Lung microvascular endothelial cell (primary cell): ENCODE data around the gene TNFRSF11A. TPM values are rescaled to one million over a fixed set of nuclear protein-coding genes. Genes with fewer than 3 reads are reported as not detected.

ENCODE experiments used
- DNase-seq, 2 donors: peaks; one replicate each; pipeline versions ENCODE4 v3.0.0 to v3.0.0-alpha.2; 2010; ENCODE audit warnings: low read depth in 2 of 2
- total RNA-seq: library from RNA; depleted of rRNA; stranded (reverse); fragments of >200 nt; gene quantifications from 2 replicates; pipeline ENCODE4 v1.2.1, GENCODE V29; 2014

Gene TNFRSF11A
- total RNA-seq, 1 donor from 2014 or later = 31.7 TPM

- DNase-seq = no peak
Observed at GRCh38 chr18:62341473-62341872, 16.4 kb downstream of the TNFRSF11A start.

- DNase-seq = no peak
Observed at GRCh38 chr18:62342884-62343283, 17.8 kb downstream of the TNFRSF11A start.

- no peak for DNase-seq
Observed at GRCh38 chr18:62343316-62343715, 18.2 kb downstream of the TNFRSF11A start.

DNA sequence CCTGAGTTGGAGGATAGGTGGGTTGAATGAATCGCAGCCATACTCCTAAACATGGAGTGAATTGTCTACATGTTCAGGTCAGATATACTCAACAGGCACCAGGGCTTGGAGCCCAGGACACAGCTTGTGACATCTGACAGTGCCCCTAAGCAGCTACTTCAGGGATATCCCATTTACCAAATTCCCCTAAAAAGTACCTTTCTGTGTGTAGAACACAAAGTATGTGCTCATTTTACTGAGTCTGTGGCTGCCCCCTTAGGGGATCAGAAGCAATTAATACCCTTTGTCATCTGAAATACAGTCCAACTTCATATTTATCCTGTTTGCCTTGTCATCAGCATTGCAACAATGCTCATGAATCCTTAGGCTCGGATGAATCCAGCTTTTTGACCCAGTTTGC is 20.8 kb downstream of the TNFRSF11A start:
- no peak for DNase-seq

DNA sequence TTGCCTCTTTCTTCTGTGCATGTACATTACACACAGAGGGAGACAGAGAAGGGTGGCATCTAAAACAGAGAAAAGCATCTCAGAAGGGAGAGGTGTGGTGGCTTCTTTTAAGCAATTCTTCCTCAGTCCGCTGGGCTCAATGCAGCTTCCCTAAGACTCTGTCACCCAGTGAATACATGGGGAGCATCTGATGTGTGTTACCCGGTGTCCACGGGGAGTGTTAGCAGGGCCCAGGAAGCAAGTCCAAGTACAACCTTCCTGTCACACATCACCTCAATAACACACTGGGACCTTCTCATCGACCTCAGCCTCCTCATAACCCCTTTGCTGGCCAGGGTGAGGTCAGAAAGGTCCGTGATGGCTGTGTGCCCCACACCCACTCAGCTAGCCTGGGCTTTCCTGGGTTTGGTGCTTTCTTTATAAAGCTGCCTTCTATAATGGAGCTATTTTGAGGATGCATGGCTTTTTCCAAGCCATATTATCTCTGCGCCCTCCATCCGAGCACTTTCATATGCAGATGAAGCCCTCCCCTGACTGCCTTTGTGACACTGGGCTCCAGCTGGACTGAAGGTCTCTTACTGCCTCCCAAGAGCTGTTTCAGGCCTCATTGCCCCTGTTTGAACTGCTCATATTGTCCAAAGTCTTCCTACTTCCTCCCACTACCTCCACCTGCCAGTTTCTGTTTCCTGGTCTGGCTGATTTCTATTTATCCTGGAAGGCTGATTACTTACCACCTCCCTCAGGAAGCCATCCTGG is 21.4 kb downstream of the TNFRSF11A start:
- peak in 1 of 2 donors; percentile 37 for DNase-seq

DNA sequence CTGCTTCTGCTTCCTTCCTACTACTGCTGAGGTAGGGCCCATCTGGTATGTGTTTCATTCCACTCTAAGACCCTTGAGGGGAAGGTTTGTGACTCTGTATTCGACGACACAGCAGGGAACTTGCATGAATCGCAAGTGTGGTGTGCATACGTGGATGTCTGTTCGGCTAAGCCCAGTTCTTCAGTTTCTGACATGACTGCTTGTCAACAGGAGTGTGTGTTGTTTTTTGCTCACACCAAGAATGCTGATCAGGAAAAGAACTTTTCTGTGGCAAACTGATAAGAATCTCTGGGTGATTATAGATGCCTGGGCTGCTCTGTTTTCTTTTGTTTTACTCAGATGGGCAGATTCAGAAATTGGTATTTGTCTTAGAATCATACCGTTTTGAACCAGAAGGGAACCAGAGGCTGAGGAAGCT is 22.0 kb downstream of the TNFRSF11A start:
- peak; percentile 31 to 33 for DNase-seq

- no peak for DNase-seq
Observed at GRCh38 chr18:62348474-62348873, 23.4 kb downstream of the TNFRSF11A start.

GRCh38 chr18:62353170-62353569 is 28.1 kb downstream of the TNFRSF11A start:
- DNase-seq = no peak

DNA sequence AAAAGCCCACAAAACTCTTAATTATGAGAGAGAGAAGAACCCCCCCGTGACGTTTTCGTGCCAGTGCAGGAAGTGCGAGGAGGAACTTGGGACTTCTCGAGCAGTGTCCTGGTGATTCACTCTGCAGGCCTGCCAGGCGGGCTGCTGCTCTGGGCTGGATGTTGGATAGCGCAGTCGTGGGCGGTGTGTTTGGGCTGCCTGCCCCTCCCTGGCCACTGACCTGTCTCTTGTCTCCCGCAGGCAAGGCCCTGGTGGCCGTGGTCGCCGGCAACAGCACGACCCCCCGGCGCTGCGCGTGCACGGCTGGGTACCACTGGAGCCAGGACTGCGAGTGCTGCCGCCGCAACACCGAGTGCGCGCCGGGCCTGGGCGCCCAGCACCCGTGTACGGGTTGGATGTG is 29.0 kb downstream of the TNFRSF11A start:
- no peak for DNase-seq

DNA sequence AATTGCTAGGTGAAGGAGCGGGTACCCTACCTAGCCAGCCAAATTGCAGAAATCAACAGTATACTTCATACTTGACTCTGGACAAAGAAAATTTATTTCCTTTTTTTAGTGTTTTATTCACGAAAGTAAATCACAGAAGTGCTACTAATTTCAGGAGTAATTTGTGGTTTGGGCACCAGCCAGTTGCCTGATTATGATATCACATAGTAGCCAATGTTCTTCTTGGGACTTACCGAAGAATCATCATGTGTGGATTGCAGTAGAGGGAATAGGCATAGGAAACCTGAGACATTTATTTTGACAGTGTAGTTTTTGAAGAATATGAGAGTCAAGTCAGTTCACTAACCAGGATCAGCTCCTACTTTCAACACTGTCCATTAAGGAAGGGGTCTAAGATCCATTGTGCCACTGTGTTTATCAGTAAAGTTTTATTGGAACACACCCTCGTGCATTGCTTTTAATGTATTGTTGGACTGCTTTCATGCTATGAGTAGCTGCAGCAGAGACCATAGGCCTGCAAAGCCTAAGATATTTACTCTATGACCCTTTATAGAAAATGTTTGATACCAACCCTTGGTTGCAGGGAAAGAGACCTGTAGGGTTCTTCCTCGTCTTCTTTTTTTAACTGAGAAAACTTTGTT is 32.1 kb downstream of the TNFRSF11A start:
- no peak for DNase-seq

GRCh38 chr18:62360805-62361204 is 35.7 kb downstream of the TNFRSF11A start:
- DNase-seq = peak in 1 of 2 donors; percentile 45

- no peak for DNase-seq
Observed at GRCh38 chr18:62361288-62361687, 36.2 kb downstream of the TNFRSF11A start.

DNA sequence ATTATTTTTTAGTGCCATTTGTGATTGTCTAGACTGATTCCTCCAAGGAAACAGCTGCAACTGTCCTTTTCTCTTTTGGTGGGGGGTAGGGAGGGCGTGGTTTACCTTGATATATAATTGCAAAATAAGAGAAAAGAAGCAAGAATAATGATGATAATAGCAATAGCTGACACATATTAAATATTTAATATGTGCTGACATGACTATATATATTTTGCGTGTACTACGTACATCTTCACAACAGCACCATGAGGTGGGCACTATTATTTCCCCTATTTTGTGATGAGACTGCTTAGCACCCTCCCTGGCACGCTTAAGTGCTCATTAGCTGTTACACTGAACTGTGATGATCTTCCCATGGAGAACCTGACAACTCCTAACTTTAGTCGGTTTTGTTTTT is 39.4 kb downstream of the TNFRSF11A start:
- no peak for DNase-seq

- no peak for DNase-seq
Observed at GRCh38 chr18:62365420-62365819, 40.3 kb downstream of the TNFRSF11A start.

- no peak for DNase-seq
Observed at GRCh38 chr18:62366992-62367391, 41.9 kb downstream of the TNFRSF11A start.

GRCh38 chr18:62368100-62368499 is 43.0 kb downstream of the TNFRSF11A start:
- no peak for DNase-seq

DNA sequence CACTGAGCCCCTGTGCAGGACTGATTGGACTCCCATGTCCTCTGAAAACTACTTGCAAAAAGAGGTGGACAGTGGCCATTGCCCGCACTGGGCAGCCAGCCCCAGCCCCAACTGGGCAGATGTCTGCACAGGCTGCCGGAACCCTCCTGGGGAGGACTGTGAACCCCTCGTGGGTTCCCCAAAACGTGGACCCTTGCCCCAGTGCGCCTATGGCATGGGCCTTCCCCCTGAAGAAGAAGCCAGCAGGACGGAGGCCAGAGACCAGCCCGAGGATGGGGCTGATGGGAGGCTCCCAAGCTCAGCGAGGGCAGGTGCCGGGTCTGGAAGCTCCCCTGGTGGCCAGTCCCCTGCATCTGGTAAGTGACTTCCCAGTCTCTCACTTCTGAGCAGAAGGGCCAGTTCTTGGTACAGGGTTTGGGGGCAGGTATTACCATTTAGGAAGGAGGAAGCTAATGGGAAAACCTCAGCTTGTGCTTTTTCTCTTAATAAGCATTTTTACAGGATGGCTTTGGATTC is 44.1 kb downstream of the TNFRSF11A start:
- no peak for DNase-seq

- no peak for DNase-seq
Observed at GRCh38 chr18:62370366-62370765, 45.3 kb downstream of the TNFRSF11A start.

GRCh38 chr18:62371436-62371835 is 46.3 kb downstream of the TNFRSF11A start:
- no peak for DNase-seq

GRCh38 chr18:62372156-62372555 is 47.0 kb downstream of the TNFRSF11A start:
- no peak for DNase-seq

DNA sequence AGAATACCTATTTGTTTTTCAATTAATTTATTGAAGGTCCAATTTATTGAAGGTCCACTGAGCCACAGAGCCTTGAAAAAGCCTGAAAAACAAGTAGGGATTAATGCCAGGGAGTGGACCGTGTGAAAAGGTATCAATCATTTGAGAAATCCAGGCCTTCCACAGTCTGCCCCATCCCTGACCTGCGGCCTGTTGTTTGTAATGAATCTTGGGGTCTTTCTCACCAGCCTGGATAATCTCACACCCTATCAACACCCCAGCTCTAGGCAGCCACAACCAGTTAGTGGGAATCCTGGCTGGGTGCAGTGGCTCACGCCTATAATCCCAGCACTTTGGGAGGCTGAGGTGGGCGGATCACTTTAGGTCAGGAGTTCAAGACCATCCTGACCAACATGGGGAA is 47.8 kb downstream of the TNFRSF11A start:
- DNase-seq = no peak

- no peak for DNase-seq
Observed at GRCh38 chr18:62374410-62374965, 49.4 kb downstream of the TNFRSF11A start.
